Measurements from ENCODE around the gene TRIB2. TPM values are rescaled to one million over a fixed set of nuclear protein-coding genes. Genes with fewer than 3 reads are reported as not detected.

The TRIB2 gene
- total and polyA plus RNA-seq, 4 donors, result 6.7 to 27.8 (median 12.3) TPM

DNA sequence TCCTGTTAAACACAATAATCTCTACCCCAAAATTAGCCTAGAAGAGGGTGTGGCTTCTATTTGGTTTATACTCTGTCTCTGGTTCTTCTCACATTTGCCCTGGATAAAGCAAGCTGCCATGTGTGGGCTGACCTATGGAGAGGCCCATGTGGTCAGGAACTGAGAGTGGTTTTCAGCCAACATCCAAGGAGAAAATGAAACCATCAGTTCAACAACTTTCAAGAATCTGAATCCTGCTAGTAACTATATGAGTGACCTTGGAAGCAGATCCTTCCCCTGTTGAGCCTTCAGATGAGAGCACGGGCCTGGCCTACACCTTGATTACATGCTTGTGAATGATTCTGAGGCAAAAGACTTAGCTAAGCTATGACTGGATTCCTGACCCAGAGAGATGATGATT is 11.5 kb upstream of the TRIB2 start:
- Histone ChIP-seq H3K27me3 (ENCODE audit: control insufficient read depth in 4 of 4, insufficient read depth in 4 of 4, low read length in 3 of 4) (no peaks in the 10 kb centered on the region), H3K4me3 (ENCODE audit: low read depth in 1 of 3, low read length in 3 of 3) (no peak overlapping the region), H3K27ac (ENCODE audit: low read depth in 1 of 2, low read length in 2 of 2) (no peak overlapping the region), H3K9ac (ENCODE audit: low read depth in 1 of 2, low read length in 2 of 2) (no peak overlapping the region), H3K36me3 (ENCODE audit: control insufficient read depth in 4 of 4, insufficient read depth in 3 of 4, low read depth in 1 of 4, low read length in 3 of 4) (no peaks in the 10 kb centered on the region), H3K9me3 (ENCODE audit: control insufficient read depth in 4 of 4, low read length in 3 of 4) (no peaks in the 10 kb centered on the region), H3K4me1 (ENCODE audit: control insufficient read depth in 4 of 4, insufficient read depth in 4 of 4, low read length in 3 of 4) (no peaks in the 10 kb centered on the region)
- DNase-seq (ENCODE audit: low spot score), result no peak
- 93% methylated on average over 1 of the region's 1 CpG for WGBS
- TF ChIP-seq SP1 (IDR thresholded peaks at IDR 0.05), result no peak
- TF ChIP-seq YY1 (IDR thresholded peaks at IDR 0.05), result no peak

DNA sequence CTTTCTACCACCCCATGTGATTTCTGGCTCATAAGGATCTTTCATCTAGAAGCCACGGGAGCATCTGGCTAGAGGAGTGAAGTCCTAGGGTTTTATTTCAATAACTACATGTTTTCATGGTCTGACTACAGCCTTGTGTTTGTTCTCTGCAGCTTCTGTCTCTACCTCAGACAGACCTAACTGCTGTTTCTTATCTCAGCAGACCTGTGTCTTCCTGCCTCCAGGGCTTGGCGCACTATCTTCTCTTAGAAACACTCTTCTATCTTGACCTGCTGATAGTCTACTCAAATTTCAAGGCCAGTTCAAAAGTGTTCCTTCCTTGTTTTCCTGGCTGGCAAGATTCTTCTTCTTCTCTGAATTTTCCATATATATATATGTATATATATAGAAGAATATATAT is 11.0 kb upstream of the TRIB2 start:
- Histone ChIP-seq H3K36me3 (ENCODE audit: control insufficient read depth in 4 of 4, insufficient read depth in 3 of 4, low read depth in 1 of 4, low read length in 3 of 4) (no peaks in the 10 kb centered on the region), H3K4me1 (ENCODE audit: control insufficient read depth in 4 of 4, insufficient read depth in 4 of 4, low read length in 3 of 4) (no peaks in the 10 kb centered on the region), H3K9me3 (ENCODE audit: control insufficient read depth in 4 of 4, low read length in 3 of 4) (no peaks in the 10 kb centered on the region), H3K27ac (ENCODE audit: low read depth in 1 of 2, low read length in 2 of 2) (no peak overlapping the region), H3K4me3 (ENCODE audit: low read depth in 1 of 3, low read length in 3 of 3) (no peak overlapping the region), H3K9ac (ENCODE audit: low read depth in 1 of 2, low read length in 2 of 2) (no peak overlapping the region), H3K27me3 (ENCODE audit: control insufficient read depth in 4 of 4, insufficient read depth in 4 of 4, low read length in 3 of 4) (no peaks in the 10 kb centered on the region)
- no peak for DNase-seq (ENCODE audit: low spot score)
- WGBS, result 93% methylated on average over 2 of the region's 2 CpGs
- TF ChIP-seq, protein P1, sequence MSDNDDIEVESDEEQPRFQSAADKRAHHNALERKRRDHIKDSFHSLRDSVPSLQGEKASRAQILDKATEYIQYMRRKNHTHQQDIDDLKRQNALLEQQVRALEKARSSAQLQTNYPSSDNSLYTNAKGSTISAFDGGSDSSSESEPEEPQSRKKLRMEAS (IDR thresholded peaks at IDR 0.05), result no peak

DNA sequence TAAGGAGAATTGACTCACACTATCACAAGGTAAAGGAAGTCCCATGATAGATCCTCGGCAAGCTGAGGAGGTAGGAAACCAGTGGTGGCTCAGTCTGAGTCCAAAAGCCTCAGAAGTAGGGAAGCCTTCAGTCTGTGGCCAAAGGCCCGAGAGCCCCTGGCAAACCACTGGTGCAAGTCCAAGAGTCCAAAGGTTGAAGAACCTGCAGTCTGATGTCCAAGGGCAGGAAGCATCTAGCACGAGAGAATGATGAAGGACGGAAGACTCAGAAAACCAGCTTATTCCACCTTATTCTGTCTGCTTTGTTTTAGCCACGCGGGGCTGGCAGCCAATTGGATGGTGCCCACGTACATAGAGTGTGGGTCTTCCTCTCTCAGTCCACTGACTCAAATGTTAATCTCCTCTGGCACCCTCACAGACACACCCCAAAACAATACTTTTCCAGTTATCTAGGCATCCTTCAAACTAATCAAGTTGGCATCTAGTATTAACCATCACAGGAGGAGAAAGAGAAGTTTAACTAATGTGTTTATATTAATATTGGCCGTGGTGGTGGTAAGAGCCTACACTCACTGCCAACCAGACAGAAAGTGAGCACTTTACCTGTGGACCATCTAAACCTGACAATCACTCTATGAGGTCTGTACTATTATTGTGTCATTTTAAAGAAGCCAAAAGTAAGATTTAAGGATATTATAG is 8.1 kb upstream of the TRIB2 start:
- TF ChIP-seq HNF4A (conservative IDR thresholded peaks at IDR 0.05), result peak; percentile 65 to 91
- no peak for TF ChIP-seq RXRA (IDR thresholded peaks at IDR 0.05)
- TF ChIP-seq HNF4G (IDR thresholded peaks at IDR 0.05), result peak; percentile 80
- Histone ChIP-seq H3K9ac (ENCODE audit: low read depth in 1 of 2, low read length in 2 of 2) (no peak overlapping the region), H3K4me1 (ENCODE audit: control insufficient read depth in 4 of 4, insufficient read depth in 4 of 4, low read length in 3 of 4) (no peaks in the 10 kb centered on the region), H3K27ac (ENCODE audit: low read depth in 1 of 2, low read length in 2 of 2) (no peak overlapping the region), H3K27me3 (ENCODE audit: control insufficient read depth in 4 of 4, insufficient read depth in 4 of 4, low read length in 3 of 4) (no peaks in the 10 kb centered on the region), H3K36me3 (ENCODE audit: control insufficient read depth in 4 of 4, insufficient read depth in 3 of 4, low read depth in 1 of 4, low read length in 3 of 4) (no peaks in the 10 kb centered on the region), H3K9me3 (ENCODE audit: control insufficient read depth in 4 of 4, low read length in 3 of 4) (no peaks in the 10 kb centered on the region), H3K4me3 (ENCODE audit: low read depth in 1 of 3, low read length in 3 of 3) (no peak overlapping the region)
- WGBS, result 77% methylated on average over 8 of the region's 8 CpGs
- DNase-seq (ENCODE audit: low spot score), result no peak

DNA sequence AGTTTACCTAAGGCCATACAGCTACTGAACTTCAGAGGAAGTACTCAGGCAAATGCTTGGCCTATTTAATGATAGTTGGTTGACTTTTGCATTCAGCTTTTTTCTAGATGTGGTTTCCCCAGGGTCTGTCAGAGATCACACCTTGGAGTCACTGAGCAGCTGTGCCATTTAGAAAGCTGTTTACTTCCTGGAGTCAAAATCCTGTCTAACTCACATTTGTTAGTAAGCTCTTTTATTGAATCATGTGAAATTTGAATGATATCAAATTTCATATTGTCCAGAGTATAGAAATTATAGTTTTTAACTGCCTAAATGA is 7.6 kb upstream of the TRIB2 start:
- Histone ChIP-seq H3K9me3 (ENCODE audit: control insufficient read depth in 4 of 4, low read length in 3 of 4) (no peaks in the 10 kb centered on the region), H3K9ac (ENCODE audit: low read depth in 1 of 2, low read length in 2 of 2) (no peak overlapping the region), H3K4me3 (ENCODE audit: low read depth in 1 of 3, low read length in 3 of 3) (no peak overlapping the region), H3K27me3 (ENCODE audit: control insufficient read depth in 4 of 4, insufficient read depth in 4 of 4, low read length in 3 of 4) (no peaks in the 10 kb centered on the region), H3K4me1 (ENCODE audit: control insufficient read depth in 4 of 4, insufficient read depth in 4 of 4, low read length in 3 of 4) (no peaks in the 10 kb centered on the region), H3K36me3 (ENCODE audit: control insufficient read depth in 4 of 4, insufficient read depth in 3 of 4, low read depth in 1 of 4, low read length in 3 of 4) (no peaks in the 10 kb centered on the region), H3K27ac (ENCODE audit: low read depth in 1 of 2, low read length in 2 of 2) (no peak overlapping the region)
- TF ChIP-seq NR2F2 (IDR thresholded peaks at IDR 0.05), result no peak
- TF ChIP-seq, protein P2, sequence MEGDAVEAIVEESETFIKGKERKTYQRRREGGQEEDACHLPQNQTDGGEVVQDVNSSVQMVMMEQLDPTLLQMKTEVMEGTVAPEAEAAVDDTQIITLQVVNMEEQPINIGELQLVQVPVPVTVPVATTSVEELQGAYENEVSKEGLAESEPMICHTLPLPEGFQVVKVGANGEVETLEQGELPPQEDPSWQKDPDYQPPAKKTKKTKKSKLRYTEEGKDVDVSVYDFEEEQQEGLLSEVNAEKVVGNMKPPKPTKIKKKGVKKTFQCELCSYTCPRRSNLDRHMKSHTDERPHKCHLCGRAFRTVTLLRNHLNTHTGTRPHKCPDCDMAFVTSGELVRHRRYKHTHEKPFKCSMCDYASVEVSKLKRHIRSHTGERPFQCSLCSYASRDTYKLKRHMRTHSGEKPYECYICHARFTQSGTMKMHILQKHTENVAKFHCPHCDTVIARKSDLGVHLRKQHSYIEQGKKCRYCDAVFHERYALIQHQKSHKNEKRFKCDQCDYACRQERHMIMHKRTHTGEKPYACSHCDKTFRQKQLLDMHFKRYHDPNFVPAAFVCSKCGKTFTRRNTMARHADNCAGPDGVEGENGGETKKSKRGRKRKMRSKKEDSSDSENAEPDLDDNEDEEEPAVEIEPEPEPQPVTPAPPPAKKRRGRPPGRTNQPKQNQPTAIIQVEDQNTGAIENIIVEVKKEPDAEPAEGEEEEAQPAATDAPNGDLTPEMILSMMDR (IDR thresholded peaks at IDR 0.05; ENCODE audit: low read depth, low read length, missing input control), result no peak
- TF ChIP-seq YY1 (IDR thresholded peaks at IDR 0.05), result no peak
- TF ChIP-seq RXRA (IDR thresholded peaks at IDR 0.05), result no peak
- no peak for TF ChIP-seq GABPA (IDR thresholded peaks at IDR 0.05 in 1 of 2, conservative IDR thresholded peaks at IDR 0.05 in 1 of 2)
- TF ChIP-seq HNF4G (IDR thresholded peaks at IDR 0.05), result no peak
- no peak for TF ChIP-seq FOXA1 (IDR thresholded peaks at IDR 0.05)
- TF ChIP-seq FOXA2 (IDR thresholded peaks at IDR 0.05), result no peak
- TF ChIP-seq, protein P3, sequence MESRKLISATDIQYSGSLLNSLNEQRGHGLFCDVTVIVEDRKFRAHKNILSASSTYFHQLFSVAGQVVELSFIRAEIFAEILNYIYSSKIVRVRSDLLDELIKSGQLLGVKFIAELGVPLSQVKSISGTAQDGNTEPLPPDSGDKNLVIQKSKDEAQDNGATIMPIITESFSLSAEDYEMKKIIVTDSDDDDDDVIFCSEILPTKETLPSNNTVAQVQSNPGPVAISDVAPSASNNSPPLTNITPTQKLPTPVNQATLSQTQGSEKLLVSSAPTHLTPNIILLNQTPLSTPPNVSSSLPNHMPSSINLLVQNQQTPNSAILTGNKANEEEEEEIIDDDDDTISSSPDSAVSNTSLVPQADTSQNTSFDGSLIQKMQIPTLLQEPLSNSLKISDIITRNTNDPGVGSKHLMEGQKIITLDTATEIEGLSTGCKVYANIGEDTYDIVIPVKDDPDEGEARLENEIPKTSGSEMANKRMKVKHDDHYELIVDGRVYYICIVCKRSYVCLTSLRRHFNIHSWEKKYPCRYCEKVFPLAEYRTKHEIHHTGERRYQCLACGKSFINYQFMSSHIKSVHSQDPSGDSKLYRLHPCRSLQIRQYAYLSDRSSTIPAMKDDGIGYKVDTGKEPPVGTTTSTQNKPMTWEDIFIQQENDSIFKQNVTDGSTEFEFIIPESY (IDR thresholded peaks at IDR 0.05), result no peak
- no peak for TF ChIP-seq SP1 (IDR thresholded peaks at IDR 0.05)
- TF ChIP-seq, protein P4, sequence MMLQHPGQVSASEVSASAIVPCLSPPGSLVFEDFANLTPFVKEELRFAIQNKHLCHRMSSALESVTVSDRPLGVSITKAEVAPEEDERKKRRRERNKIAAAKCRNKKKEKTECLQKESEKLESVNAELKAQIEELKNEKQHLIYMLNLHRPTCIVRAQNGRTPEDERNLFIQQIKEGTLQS (IDR thresholded peaks at IDR 0.05), result no peak
- no peak for TF ChIP-seq TAF1 (conservative IDR thresholded peaks at IDR 0.05)
- no peak for DNase-seq (ENCODE audit: low spot score)

All from liver (tissue), 9 donors.